ENCODE measurements around the gene PTPRK.

PTPRK gene

DNA sequence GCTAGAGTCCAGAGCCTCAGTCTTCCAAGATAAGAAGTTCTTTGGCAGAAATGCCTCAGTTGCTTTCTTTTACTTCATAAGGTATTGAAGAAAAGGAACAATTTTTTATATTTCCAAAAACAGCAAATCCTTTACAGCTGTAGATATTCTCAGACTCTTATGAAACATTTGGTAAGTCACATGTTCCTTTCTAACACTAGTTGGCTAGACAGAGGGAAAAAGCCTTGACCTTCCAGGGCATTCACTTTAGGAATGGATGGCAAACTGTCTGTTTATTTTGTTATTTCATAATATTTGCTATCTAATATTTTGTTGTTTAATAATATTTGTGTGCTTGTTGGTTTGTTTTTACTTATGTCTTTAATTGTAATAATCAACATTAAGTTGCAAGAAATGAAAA is 140.8 kb downstream of the PTPRK start:
- DNase-seq = no peak

DNA sequence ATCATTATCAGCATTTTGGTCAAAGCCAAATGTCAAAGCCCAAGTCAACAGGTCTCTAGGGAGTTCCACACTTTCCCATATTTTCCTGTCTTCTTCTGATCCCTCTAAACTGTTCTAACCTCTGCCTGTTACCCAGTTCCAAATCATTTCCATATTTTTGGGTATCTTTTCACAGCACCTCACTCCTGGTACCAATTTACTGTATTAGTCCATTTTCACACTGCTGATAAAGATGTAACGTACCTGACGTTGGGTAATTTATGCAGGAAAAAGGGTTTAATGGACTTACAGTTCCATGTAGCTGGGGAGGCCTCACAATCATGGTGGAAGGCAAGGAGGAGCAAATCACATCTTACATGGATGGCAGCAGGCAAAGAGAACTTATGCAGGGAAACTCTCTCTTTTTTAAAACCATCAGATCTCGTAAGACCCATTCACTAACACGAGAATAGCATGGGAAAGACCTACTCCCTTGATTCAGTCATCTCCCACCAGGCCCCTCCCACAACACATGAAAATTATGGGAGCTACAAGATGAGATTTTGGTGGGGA is 143.4 kb downstream of the PTPRK start:
- no peak for DNase-seq

DNA sequence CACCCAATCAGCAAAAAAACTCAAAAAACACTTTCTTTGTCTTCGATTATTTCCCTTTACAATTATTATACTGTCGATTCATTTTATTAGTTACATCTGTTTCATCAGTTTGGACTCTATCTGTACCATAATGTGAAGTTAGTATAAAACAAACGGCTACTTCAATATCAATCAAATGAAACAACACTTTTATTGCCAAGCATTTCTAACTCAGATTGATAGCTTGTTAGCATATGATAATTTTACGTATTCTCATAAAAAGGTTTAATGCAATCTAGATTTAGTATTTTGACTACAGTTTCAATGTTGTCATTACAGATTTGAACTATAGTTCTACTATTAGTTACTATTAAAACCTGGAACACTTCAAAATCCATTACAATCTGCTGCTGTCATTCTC is 149.3 kb downstream of the PTPRK start:
- no peak for DNase-seq

DNA sequence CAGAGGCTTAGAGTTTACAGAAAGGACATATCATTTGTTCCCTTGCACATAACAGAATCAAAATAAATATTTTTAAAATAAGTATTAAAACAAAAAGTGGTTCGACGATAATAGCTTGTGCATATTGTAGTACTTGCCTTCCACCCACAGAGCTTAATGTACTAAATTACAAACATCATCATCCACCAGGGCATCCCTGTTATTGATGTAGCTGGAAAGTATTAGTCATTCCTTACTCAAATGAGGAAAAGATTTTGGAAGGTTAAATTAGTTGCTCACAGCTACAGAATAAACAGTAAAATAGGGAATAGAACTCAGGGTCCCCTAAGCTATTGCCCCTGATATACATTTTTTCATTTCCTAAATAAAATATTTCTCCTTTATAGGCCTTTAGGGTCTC is 150.3 kb downstream of the PTPRK start:
- no peak for DNase-seq

DNA sequence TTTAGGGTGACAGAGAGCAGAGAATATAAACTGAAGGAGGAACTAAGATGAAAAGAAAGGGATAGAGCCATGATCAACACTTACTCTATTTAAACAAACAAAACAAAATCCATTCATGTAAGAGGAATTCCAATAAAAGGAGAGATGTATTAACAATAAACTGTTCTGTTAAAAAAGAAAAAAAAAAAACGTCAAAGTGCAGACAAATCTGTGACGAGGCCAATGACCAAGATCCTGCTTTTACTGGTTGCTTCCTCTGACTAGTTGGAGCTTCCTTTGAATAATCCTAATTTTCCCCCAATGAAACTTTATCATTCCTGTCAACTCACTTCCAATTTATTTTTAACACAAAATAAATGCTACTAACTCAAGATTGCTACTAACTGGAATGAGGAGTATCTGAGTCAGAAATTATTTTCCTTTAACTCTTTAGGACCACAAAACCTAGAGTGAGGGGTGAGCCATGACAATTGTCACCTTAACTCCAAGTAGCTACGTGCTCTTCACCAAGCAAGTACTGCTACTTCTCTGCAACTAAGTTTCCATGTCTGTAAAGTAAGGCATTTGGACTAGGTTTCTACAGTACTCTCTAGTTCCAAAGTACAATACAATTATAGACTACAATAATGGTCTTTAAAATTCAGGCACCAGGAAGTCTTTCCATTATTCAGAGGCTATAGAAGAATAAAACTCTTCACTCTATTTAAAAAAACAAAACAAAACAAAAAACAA is 152.0 kb downstream of the PTPRK start:
- no peak for DNase-seq

DNA sequence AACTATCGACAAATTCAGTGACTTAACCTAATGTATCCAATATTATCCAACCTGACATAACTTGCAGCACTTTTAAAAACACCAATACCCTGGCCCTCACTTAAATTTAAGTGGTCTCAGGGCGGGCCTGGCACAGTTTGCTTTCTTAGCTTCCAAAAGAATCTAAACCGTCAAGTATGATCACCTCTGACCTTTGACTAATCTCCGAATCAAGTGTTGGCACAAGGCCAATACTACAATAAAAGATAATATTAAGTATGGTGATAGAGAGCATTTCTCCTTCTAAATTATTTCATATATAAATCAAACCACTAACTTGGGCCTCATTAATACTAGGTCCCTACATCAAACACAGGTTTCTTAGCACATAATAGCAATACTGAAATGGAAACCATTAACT is 153.0 kb downstream of the PTPRK start:
- no peak for DNase-seq

DNA sequence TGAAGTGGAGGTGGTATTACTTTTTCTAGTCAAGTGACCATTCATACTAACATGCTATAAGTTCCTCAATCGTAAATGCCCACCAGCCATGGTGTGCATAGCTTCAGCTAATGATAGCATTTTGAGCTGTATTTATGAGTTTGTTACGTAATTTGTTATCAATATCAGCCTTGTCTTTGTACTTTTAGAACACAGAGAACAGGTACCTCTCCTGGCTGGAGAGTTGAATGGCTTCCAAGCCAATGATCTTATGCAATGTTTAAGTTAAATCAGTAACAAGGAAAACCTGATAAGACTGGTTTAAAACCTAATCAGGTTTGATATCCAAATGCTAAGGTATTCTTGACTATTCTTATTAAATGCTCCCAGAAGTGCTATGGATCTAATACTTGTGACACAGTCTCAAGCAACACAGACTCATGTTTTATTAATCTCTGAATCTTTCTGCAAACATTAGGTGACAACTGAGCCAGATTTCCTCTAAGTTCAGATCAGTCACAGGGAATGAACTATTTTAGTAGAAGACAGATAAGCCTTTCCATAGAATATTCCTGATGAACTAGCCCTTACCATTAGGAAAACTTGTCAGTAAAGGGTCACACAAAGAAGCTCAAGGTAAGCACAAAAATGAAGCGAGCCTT is 154.8 kb downstream of the PTPRK start:
- DNase-seq = no peak

DNA sequence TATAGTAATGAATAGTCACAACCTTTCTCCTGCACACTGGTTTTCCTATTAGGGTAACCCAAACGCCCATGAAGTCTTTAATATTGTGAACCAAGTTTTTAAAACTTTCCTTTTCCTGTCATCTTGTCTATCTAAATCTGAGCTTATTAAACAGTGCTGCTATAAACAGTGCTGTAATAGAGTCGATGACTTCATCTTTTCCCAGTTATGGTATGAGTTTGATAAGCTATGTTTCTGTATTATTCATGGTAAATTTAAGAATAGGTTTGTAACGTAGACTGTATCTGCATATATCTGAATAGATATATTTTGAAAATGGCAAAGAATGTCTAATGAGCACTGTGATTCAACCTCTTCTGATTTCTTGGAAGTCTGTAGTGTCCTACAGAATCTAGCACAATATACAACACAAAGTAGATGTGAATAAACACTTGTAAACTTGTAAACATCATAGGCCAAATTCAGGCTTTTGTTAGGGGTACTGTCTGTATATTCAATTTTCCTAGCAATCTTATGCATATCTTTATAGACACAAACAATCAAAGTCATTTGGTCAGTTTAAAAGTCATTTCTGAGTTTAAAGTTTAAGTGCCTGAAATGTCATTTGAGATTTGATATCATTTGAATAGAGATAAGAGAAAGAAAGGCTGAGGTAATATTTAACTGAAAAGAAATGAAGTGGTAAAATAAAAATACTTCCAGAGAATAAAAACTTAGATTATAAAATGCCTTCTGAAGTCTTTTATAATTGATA is 155.5 kb downstream of the PTPRK start:
- DNase-seq = no peak

DNA sequence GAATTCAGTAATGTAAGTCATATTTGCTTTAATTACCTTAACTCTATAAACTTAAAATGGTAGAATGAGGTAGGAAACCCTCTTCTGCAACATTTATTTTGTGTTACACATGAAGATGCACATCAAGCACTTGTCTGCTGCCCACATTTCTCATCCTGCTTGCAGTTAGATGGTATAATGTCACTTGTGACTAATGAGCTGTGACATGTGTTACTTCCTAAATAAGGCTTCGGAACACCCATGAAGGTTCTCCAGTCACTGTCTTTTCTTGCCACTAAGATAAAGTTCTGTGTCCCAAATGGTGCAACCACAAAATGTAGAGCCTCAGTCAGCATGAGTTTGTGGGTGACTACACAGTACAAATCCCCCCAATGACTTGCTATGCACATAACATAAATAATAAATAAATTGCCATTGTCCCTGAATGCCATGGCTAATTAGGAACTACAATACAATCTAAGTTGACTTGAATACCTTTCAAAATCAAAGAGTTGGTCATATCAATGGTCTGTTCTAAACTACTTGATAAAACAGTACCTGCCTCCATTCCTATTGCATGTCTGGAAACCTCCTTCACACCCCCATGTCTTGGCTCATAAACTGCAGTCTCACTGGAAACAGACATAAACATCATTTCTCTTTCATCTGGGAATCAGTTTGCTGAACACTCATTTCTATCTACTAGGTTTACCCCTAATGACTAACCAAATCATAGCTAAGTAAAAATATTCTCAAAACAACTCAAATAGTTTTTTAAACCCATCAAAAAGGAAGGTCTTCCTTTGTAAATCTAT is 157.2 kb downstream of the PTPRK start:
- no peak for DNase-seq

DNA sequence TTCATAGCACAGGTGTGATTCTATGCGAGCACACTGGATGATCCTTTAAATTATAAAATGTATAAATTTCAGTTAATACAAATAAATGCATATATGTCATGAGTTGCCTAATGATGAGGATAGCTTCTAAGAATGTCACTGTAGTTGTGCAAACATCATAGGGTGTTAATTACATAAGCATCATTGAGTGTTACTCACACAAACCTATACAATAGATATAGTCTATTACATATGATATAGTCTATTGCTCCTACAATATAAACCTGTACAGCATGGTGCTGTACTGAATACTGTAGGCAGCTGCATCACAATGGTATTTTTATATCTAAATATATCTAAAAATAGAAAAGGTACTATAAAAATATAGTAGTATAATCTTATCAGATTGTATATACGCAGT is 159.0 kb downstream of the PTPRK start:
- DNase-seq = no peak

DNA sequence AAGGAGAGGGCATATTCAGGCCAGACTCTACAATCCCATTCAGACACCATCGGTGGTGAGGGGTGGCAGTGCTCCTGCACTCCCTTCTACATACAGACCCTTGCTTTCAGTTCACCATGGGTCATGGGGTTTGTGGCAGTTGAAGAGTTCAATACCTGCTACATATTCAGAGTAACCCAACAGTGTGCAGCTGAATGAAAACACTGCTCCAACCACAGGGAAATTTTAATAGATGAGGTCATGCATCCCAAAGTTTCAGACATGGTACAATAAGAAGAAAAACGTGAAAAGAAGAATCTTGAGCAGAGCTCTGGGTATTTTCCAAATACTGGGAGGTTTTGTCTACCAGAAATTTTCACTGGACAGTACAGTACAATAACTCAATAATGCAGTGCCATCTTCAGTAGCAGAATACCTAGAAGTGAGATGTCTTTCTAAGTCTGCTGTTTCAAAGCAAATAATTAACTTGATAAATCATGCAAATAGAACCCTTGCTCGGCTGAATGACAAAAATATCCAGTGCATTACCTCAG is 162.1 kb downstream of the PTPRK start:
- DNase-seq = no peak

DNA sequence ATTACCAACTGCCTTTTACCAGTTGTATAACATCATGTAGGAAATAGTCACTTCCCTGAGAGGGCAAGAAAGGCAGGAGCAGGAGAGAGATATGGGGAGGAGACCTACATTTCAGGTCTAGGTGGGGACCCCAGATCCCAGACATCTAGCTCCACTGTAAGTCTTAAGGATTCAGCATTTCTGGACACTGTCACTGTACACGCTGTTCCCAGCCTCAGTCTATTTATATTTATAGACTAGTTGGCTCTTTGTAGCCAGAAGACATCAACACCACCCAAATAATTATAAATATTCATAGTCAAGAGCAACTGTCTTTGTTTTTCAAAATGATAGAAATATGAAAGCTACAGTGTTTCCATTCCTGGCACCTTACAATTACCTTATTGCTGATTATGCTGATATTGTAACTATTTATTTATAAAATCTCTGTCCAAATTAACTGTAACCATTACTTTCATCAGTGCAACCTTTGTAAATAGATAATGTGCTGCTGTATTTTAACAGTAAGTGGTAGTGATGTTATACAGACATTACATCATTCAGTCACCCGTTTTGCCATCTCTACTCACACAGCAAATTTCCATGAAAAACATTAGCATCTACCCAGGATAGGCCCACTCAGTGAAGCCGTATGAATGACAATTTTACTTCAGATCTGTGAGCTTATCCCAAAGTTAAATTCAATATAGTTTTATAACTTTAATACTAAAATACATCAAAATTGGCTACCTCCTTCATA is 162.8 kb downstream of the PTPRK start:
- no peak for DNase-seq

DNA sequence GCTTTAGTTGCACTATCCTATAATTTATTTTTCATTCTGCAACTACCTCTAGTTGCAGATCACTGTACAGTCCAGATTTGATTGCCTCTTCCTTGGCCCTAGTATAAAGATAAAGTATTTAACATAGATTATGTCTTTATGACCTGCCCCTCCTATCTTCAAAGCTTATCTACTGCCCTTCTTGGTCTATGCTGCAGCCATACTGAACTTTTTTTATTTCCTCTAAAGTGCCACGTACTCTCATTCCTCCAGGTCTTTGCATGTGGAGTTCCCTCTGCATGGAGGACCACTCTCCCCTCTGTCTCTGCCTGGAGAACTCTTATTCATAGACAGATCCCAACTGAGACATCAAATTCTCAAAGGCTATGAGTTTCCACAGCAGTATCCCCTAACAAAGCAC is 168.0 kb downstream of the PTPRK start:
- DNase-seq = no peak

DNA sequence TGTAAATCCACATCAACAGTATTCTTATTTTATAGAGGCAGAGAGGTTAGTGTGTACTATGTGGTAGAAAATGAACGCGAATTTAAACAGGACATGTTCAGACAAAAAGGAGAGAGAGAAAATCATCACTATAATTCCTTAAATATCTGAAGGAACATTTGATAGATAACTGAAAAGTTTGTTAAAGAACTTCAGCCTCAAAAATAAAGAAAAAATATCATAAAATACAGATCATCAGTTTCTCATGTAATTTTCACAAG is 169.2 kb downstream of the PTPRK start:
- DNase-seq = no peak

DNA sequence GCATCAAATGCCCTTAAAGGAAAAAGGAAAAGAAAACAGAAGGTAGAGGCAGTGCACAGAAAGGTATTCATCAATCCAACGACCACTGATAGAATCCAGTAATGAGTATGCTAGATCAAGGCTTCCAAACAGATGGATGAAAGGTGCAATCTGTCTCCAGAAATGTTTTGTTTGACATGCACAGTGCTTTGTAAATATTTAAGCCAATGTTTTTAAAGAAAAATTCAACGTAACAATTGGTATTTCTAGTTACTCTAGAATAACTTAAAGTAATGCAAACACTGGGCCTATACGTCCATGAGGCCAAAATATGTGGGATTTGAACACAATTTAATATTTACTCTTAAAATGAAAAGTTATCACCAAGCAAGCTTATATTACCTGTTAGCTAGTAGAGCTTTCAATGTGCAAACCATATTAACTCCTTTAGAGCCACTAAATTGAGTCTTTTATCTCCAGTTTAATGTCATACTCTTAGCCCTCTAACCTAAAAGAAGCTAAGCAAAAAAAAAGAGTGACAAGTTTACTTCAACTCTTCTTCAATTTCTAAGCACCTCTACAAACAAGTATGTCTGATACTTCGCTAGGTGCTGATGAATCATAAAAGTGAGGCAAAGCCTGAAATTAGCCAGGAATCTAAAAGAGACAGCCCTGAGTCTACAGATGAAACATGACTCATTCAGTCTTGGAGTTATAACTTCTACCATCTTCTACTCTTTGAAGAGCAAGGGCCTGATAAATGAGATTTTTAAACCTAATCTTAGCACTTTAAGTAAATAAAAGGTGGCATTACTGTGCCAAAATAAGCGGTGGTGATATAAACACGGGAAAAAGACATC is 169.8 kb downstream of the PTPRK start:
- no peak for DNase-seq

DNA sequence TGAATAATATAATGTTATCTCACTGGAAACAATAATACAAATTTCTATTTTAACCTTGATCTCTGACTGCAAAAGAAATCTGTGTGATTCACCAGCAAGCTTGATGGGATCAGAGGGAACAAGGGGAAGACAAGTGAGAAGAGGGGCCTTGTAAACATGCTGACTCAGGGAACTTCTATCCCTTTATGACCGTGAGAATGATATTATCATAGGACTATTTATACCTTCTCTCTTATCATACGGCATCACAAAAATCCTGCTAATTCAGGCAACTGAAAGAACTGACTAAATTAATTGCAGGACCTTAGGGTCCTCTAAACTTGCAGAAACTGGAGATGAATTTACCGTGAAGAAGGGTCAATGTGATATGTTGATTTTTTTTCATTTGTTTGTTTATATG is 173.3 kb downstream of the PTPRK start:
- no peak for DNase-seq

DNA sequence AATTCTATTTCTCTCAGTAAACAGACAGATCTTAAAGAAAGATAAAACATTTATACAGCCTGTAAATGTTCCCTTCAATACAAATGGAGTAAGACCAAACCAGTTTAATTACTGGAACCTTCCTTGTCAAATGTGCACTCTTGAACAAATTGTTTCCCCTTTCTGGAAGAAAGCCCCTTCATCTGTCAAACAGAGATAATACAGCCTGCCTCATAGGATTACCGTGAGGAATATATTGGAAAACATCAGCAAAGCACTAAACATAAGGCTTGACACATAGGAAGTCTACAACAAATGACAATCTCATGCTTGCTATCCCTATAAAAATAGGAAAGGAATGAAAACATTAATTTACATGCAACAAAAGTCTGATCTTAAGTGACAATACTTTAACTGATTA is 173.8 kb downstream of the PTPRK start:
- no peak for DNase-seq

DNA sequence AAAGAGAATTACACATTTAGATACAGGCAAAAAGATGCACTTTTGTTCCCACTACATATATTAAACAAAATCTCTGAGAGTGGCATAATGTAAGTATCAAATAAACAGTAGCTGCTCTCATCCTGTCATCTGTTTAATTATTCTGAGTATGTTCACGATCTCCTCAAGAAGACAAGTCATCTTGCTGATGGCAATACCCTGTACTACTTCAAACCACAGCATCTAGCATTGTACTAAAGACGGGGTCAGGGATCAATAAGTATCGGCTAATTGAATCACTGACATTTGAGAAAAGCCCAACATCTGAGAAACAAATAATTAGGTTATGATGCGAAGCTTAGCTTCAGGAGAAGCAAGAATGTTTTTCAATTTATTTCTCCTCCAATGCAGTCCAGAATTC is 175.1 kb downstream of the PTPRK start:
- DNase-seq = no peak

DNA sequence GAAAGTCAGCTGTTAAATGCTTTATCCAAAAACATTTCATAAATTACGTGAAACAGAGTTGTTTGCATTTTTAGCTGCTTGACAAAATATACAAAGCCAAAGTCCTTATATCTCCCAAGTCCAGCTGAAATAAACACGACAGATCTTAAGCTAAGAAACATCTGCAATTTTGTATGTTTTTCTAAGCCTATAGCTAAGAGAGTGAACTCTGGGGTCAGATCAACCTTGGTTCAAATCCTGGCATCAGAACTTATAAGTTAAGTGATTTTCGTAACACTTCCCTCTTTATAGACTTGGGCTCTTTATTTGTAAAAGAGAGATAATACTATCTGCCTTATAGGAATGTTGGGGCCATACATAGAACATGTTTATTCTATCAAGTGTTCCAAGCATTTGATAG is 176.7 kb downstream of the PTPRK start:
- no peak for DNase-seq

DNA sequence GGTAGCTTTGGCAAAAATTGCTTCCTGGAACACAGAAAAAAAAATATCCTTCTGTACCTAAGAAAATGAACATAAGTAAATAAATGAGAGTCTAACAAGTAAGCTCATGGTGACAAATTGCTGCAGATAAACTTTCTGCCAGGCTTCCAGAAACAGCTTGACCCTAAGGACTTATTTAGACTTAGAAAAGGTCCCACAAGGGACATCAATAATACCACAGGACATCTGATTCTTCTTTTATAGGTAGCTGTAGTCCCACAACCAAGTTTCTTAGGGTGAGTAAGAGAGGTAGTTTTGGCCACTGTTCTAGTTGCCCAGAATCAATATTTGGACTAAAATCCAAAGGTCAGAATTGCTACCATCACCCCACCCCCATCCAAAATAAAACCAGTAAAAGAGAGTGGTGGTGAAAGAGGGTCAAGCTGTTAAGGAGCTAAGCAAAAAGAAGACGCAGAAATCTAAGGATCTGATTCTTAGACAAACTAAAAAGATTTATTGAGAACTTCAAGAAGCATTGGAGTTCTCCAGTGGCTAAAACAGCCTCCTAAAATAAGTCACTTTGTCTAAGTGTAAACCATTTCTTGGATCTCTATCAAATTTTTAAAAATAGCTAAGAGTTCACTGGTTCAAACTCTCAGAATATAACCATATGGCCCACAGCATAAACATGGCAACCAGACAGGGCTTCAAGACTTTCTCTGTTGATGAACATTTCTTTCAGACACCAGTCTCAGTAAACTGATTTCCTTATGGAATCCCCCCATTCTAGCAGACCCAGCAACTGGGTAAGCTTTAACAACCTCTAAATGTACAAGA is 180.6 kb downstream of the PTPRK start:
- no peak for DNase-seq

DNA sequence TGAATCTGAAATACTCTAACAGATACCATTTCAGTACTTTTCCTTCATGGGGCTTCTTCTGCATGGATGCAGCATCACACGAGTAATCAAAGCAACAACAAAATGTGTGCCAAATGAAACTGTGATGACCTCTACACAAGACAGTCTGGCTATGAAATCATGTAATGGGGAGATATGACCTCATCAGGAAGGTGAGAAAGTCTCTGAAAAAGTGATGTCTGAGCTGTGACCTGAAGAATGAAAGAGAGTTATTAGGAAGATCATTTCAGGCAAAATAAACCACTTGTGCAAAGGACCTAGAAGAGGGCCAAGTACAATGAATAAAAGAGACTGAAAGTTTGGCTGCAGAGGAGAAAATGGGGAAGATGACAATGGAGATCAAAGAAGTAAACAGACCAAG is 182.8 kb downstream of the PTPRK start:
- no peak for DNase-seq
